ENCODE measurements around the gene PHLPP1.

GRCh38 chr18:62899534-62899933 is 184.2 kb downstream of the PHLPP1 start:
- TF ChIP-seq CTCF (IDR thresholded peaks at IDR 0.05; ENCODE audit: low read depth, low read length) (no peak), EZH2phosphoT487 (IDR thresholded peaks at IDR 0.05; ENCODE audit: low read depth) (no peak)
